T-helper 1 cell treated with Interleukin-12 subunit alpha and Interleukin-12 subunit beta and Interleukin-4 antibody, amounts not matched to agents 30 ng/mL and 1 ng/mL, for 36 hours (primary cell): ENCODE measurements around the gene TTYH1. TPM values are rescaled to one million over a fixed set of nuclear protein-coding genes. Genes with fewer than 3 reads are reported as not detected.

Experiments used
- intact Hi-C: fragments of 100-400 bp; cut with micrococcal nuclease; formaldehyde crosslinking; loops from one replicate; pipeline ENCODE4 v1.15.1; 2024
- total RNA-seq: library from RNA; stranded (reverse); gene quantifications from 2 replicates; pipeline ENCODE4 v1.2.3, GENCODE V29; 2022

Gene TTYH1
- total RNA-seq, 1 donor from 2014 or later: 2.2 TPM

DNA sequence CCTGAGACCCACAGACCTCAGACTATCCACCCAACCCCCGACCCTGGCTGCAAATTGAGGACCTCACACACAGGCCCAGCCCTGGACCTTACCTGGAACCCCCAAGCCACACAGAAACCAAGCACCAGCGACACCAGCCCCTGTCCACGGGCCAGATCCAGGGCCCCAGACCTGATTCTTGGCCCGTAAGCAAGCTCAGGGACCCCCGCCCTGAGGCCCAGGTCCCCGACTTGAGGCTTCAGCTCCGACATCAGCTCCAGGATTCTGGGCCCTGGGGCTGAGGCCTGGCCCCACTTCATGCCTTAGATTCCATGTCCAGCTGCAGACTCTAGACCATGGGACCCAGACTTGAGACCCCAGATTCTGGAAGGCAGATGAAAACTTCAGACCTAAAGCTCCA is 6.3 kb downstream of the TTYH1 start:
- intact Hi-C loops: no loop called here

DNA sequence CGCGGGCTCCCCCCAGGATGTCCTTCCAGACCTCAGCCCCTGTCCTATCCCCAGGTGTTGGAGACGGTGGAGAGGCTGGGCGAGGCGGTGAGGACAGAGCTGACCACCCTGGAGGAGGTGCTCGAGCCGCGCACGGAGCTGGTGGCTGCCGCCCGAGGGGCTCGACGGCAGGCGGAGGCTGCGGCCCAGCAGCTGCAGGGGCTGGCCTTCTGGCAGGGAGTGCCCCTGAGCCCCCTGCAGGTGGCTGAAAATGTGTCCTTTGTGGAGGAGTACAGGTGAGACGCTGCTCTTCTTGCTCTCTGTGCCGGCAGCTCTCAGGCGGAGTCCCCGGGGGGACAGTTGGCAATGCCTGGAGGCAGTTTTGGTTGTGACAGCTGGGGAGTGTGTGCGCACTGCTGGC is 6.9 kb downstream of the TTYH1 start:
- intact Hi-C loops: no loop called here

DNA sequence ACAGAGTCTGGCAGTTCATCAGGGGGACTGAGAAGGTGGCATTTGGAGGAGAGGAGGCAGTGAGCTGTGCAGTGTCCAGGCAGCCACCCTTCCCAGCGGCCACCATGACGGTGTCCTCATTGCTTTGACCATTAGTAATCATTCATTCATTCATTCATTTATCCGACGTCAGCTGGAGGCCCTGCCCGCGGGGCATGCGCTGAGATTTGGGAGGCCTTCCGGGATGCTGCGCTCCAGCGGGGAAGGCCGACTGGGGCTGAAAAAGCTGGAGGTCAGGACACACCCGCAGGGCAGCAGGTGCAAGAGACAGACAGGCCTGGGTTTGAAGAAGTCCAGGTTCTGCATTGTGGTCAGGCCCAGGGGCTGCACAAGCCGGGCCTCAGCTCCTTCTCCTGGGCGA is 8.9 kb downstream of the TTYH1 start:
- intact Hi-C loops: no loop called here

DNA sequence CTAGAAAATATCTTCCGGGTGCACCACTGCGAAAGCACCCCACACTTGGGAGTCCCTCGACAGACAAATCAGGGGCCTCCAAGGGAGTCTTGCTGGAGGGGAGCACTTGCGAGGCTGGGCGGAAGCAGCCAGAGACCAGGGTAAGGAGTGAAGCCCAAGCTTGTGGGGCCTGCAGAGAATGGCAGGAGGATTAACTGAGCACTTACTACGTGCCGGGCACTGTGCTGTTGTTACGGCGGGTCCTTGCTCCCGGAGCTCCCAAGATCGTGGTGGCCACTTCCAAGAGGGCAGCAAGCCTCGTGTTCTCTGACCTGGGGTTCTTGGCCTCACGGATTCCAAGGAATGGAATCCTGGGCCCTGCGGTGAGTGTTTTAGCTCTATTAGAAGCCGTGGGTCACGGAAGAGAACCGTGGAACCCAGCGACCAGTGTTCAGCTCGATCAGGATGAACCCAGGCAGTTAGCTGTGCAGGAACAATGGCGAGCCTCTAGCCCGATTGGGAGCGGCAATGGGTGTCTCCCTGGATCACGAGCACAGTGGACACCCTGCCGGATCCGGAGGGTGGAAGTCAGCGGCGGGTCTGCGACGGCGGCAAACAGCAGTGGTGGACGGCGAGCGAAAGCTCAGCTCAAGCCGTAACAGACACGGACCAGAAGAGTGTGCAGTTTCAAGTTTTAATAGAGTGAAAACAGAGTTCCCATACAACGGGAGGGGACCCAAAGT is 9.6 kb downstream of the TTYH1 start:
- intact Hi-C loops: no loop called here

DNA sequence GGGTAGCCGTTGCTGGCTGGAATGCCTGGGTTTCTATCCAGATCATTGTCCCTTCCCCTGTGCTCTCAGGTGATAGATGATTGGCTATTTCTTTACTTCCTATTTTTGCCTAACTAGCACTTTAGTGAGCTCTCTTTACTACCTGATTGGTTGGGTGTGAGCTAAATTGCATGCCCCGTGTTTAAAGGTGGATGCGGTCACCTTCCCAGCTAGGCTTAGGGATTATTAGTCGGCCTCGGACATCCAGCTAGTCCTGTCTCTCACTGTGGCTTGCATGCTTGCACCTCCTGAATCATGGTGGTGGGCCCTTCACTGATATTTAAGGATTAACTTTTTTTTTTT is 10.1 kb downstream of the TTYH1 start:
- intact Hi-C loops: no loop called here

DNA sequence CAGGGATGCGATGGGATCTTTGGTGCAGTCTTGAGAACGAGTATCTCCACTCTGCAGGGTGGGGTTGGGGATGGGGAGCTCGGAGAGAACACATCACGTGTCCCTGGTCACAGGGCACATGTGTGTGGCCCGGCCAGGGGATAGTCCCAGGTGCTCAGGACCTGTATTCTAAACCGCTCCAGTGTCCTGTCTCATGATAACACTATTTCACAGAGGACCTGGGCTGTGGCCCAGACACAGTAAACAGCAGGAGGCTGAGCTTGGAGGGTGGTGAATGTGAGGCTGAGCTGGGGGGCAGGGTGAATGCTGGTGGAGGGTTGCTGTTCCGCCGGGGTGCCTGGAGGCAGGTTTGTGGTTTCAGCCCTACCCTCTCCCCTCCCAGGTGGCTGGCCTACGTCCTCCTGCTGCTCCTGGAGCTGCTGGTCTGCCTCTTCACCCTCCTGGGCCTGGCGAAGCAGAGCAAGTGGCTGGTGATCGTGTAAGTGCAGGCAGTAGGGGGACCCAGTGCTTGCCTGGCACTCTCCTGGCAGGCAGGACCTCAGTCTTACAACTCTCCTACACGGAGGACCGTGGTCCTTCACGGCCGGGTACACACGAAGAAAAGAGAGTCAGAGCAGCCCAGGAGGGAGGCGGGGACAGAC is 11.1 kb downstream of the TTYH1 start:
- intact Hi-C loops: no loop called here

DNA sequence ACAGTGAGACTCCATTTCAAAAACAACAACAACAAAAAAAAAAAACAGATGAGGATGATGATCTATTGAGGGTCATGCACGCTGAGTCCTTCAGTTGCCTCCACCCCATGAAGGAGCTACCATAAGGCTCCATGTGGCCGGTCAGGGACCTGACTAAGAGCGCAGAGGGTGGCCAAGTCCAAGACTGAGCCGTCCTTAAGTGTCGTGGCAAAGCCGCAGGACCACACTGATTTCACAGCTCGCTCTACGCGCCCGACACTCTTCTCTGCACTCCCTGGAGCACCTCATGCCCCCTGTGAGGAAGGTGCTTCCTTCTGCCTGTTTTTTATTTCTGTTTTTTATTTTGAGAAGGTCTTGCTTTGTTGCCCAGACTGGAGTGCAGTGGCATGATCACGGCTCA is 12.3 kb downstream of the TTYH1 start:
- intact Hi-C loops: no loop called here

DNA sequence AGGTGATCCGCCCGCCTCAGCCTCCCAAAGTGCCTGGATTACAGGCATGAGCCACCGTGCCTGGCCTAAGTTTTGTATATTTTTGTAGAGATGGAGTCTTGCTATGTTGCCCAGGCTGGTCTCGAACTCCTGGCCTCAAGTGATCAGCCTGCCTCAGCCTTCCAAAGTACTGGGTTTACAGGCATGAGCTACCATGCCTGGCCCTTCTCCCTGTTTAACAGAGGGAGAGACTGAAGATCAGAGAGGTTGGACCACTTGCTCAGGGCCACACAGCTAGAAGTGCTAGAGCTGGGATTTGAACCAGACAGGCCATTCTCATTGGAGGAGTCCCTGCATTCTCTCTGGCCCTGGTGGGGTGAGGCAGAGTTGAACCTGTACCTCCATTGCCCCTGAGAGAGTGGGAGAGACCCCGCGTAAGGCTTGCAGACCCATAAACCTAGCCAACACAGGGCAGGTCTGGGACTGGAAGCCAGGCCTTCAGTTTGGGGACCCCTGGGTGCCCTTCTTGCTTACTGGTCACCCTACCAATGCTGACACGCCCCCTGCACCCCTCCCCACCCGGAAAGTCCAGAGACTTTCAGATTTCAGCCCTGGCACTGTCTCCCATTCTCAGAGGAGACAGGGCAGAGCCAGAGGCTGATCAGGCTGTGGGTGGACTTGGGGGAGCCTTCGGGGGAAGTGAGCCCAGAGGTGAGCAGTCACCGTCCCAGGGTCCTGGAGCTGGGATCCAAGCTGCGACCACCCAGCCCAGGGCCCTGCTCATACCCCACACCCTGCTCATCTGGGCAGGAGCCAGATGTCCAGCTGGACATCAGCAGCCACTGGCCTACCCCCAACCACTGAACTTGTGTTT is 13.3 kb downstream of the TTYH1 start:
- intact Hi-C loops: no loop called here

DNA sequence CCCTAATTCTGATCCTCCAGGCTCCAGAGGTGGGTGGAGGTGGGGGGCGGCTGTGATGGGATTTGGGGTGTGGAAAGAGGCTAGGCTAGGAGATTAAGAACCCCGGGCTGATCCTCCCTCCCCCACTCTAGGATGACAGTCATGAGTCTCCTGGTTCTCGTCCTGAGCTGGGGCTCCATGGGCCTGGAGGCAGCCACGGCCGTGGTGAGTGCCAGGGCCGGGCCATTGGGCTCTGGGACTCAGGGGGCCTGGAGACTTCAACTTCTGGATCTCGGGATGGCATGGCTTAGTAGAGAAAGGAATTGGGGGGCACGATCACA is 13.9 kb downstream of the TTYH1 start:
- intact Hi-C loops: no loop called here

DNA sequence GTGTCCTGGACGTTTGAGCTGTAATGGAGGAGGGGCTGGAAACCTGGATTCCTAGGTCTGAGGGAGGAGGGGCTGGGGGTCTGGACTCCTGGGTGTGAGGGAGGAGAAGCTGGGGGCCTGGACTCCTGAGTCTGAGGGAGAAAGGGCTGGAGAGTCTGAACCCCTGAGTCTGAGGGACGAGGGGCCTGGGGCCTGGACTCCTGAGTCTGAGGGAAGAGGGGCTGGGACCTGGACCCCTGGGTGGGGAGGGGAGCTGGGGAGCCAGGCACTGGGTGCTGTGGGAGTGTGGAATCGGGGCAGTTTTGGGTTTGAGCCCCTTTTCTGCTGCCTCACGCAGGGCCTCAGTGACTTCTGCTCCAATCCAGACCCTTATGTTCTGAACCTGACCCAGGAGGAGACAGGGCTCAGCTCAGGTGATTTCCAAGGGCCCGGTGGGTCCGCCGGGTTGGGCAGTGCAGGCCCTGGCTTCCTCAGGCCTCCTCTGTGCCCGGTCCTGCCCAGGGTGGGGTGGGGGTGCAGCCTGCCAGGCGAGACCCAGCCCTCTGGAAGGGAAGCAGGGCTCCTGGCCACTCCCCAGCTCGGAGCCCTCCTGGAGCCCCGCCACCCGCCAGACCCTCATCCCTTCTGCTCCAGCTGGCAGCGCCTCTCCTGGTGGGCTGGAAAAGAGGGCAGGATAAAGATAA is 14.4 kb downstream of the TTYH1 start:
- intact Hi-C loops: loop anchor here (2.0 kb wide), 1 partner anchor 19 kb away; the partner anchor contains the start of gene LENG8

DNA sequence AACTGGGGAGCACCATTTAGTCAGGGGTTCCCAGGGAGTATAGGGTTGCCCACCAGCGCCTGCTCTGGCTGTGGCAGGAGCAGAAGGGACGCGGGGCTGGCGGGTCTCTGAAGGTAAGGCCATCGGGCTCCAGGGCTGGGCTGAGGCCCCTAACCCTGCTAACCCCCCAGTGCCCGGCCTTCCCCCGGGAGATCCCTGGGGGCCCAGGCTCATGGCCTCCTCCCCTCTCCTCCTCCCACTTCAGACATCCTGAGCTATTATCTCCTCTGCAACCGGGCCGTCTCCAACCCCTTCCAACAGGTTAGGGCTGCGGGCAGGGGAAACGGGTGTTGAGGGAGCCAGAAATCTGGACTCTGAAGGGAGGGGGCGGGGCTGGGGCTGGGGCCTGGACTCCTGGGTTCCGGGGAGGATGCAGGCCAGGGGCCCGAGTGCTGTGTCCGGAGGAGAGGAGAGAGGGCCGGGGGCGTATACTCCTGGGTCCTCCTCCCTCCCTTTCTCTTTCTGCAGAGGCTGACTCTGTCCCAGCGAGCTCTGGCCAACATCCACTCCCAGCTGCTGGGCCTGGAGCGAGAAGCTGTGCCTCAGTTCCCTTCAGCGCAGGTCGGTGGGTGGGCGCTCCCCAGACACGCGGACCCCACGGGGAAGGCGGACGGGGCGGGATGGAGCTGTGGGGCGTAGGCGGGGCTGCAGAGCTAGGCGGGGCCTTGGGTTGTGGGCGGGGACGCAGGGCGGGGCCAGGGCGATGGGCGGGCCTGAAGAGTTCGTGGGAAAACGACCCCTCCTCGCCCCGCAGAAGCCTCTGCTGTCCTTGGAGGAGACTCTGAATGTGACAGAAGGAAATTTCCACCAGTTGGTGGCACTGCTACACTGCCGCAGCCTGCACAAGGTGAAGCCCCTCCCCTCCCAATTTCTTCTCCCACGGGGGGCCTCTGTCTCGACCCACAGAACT is 15.3 kb downstream of the TTYH1 start:
- intact Hi-C loops: loop anchor here (1.0 to 2.0 kb wide), 2 partner anchors 18 to 34 kb away; partner anchors contain the start of gene LENG8

DNA sequence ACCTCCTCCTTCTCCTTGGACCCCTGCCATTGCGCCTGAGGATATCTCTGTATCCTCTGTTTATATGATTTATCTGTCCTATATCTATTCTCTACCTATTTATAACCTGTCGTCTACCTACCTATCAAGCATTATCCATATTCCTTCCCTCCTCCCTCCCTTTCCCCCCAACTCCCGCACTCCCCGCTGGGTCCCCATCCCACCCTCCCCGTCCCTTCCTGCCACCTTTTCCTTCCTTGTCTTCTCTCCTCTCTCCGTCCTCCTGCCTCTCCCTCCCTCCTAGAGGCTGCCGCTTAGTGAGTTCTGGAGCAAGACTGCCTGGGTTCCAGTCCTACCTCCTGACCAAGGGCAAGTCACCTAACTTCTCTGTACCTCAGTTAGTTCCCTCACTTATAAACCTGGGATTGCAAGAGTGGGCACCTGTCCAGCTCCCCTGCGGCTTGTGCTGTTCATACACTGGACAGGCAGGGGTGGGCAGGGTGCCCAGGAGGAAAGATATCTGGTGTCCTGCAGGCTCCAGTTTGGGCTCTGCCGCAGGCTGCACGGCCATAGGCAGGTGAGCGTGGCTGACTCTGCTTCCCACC is 16.1 kb downstream of the TTYH1 start:
- intact Hi-C loops: loop anchor here (1.0 to 2.0 kb wide), 2 partner anchors 17 to 33 kb away; partner anchors contain the start of gene LENG8

DNA sequence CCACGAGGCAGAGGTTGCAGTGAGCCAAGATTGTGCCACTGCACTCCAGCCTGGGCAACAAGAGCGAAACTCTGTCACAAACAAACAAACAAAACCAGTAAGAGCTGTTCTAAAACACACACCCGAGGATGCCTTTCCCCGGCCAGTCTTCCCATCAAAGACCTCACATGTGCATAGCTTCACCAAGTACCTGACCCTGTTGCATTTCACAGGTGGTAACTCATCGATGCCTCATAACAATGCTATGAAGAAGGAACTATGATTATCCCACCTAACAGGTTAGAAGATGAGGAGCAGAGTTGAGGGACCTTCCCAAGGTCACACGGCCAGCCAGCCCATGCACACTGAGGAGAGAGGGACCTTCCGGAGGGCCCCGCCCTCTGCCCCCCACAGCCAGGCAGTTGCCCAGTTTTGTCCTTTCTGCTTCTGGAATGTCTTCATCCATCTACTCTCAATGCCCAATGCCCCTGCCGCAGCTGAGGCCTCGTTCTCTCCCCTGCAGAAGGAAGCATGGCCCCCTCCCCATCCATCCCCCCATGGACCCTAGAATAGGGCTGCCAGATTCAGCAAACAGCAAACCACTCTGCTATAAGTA is 17.0 kb downstream of the TTYH1 start:
- intact Hi-C loops: no loop called here

DNA sequence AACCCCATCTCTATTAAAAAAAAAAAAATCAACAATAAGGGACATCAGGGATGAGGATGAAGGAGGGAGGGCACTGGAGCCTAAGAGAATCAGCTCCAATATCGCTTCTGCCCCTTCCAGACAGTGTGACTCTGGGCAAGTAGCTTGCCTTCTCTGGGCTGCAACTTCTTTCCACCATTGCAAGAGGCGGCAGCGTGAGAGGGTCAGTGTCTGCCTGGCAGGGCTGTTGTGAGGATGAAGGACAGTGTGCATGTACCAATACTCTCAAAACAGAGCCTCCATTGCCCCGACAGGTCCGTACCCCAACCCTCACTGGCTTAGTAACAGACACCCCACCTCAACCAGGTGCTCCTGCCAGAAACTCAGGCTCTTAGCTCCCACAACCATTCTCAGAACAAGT is 18.4 kb downstream of the TTYH1 start:
- intact Hi-C loops: no loop called here

DNA sequence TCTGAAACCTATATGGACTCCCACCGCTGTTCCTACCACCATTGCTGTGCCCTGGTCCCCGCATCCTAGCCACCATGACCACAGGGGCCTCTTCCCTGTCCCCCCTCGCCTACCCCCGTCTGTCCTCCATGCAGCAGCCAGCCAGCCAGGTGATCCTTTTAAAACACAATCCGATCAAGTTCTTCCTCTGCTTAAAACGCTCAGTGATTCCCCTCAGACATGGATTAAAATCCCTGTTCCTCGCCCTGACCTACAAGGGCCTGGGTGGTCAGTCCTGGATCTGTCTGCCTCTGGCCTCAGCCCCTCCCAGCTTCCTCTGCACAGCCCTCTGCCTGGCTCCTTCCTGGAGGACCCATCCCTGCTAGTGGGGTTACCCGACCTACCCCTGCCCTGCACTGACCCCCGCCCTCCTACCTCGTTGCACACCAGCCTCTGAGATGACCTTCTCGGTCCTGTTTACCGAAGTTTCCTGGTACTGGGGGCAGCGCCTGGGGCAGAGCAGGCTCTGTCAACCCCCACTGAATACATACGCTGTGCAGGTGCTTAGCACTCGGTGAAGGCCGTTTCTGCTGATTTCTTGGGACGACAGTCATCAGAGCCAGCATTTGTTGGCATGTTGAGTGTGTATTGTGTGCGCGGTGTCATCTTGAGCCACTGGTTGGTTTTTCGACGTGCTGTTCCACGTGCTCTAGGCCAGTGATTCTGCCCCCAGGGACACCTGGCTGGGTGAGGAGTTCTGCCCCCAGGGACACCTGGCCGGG is 19.0 kb downstream of the TTYH1 start:
- intact Hi-C loops: no loop called here

DNA sequence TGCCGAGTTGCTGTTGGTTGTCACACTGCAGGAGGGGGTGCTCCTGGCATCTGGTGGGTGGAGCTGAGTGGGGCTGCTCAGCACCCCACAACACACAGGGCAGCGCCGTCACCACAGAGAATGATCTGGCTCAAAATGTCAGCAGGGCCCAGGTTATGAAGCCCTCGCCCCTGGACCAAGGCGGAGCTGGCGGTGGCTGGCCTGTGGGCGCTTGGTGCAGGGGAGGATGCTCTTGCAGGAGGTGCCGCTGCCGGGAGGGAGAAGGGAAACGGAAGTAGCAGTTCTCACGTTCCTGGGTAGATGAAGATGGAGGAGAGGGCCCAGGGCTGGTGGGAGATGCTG is 19.6 kb downstream of the TTYH1 start:
- intact Hi-C loops: no loop called here

DNA sequence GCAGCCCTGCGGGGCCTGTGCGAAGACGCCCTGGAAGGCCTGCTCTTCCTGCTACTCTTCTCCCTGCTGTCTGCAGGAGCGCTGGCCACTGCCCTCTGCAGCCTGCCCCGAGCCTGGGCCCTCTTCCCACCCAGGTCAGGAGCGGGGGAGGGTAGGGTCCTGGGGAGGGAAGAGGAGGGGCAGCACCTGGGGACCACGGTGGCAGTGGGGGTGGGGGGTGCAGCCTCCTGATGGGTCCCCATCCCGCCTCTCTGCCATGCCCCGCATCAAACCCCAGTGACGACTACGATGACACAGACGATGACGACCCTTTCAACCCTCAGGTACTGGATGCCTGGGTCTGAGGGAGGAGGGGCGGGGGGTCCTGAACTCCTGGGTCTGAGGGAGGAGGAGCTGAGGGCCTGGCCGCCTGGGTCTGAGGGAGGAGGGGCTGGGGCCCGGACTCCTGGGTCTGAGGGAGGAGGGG is 20.3 kb downstream of the TTYH1 start:
- intact Hi-C loops: no loop called here

DNA sequence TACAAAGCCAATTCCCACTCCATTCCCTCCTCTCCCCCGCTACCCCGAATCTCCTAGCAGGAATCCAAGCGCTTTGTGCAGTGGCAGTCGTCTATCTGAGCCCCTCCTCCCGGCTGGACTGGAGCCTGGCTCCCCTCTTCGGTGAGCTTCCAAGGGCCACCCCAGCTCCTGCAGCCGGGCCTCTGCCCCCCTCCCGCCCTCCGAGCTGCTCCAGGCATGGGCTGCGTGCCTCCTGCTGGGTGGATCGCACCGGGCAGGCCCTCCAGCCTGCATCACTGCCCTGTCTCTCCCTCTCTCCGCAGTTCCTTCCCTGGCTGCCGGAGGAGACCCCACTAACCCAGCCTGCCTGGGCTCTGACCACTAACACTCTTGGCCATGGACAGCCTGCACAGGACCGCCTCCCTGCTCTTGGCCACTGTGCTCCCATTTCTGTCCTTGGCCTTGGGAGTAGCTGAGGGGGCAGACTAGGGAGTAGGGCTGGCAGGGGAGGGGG is 20.8 kb downstream of the TTYH1 start:
- intact Hi-C loops: no loop called here
